Transverse colon (tissue), 4 donors: ENCODE measurements around the gene IL36RN. TPM values are rescaled to one million over a fixed set of nuclear protein-coding genes. Genes with fewer than 3 reads are reported as not detected.

ENCODE experiments used
- DNase-seq: peaks from one replicate; pipeline ENCODE4 v3.0.0-alpha.2; 2019
- H3K27ac ChIP-seq, 4 donors: fragments of 200-600 bp; sonication (generic); 2 replicates each; pipeline ENCODE4 v1.5.1; 2016 to 2018; ENCODE audit warnings: inconsistent platforms in 4 of 4
- H3K27me3 ChIP-seq: fragments of 200-600 bp; sonication (generic); 2 replicates; pipeline ENCODE4 v1.5.1; 2017; ENCODE audit warnings: inconsistent platforms
- H3K36me3 ChIP-seq, 4 donors: fragments of 200-600 bp; sonication (generic); 2 replicates each; pipeline ENCODE4 v1.5.1; 2017 to 2019; ENCODE audit warnings: inconsistent platforms in 4 of 4
- H3K4me1 ChIP-seq, 4 donors: fragments of 200-600 bp; sonication (generic); 2 replicates each; pipeline ENCODE4 v1.5.1; 2017 to 2020; ENCODE audit warnings: inconsistent platforms in 4 of 4
- H3K4me3 ChIP-seq, 4 donors: fragments of 200-600 bp; sonication (generic); 1 replicate in 1 of 4; 2 replicates in 3 of 4; pipeline versions ENCODE4 v1.5.1 to v1.6.1; 2017 to 2019; ENCODE audit warnings: inconsistent platforms in 4 of 4
- H3K9me3 ChIP-seq, 2 donors: fragments of 200-600 bp; sonication (generic); 2 replicates each; pipeline ENCODE4 v1.5.1; 2017 to 2019; ENCODE audit warnings: inconsistent platforms in 2 of 2
- CTCF ChIP-seq, 5 experiments: fragments of 200-600 bp in 3 of 5; fragments of 450-650 bp in 2 of 5; sonication (generic) in 3 of 5; IDR thresholded peaks; 1 replicate in 2 of 5; 2 replicates in 3 of 5; pipeline ENCODE4 v1.5.1; 2016 to 2017; ENCODE audit warnings: antibody characterized with exemption in 5 of 5, inconsistent platforms in 3 of 5, mild to moderate bottlenecking in 2 of 5, moderate library complexity in 1 of 5
- EP300 ChIP-seq: sonication (generic); formaldehyde crosslinking; IDR thresholded peaks from one replicate; pipeline ENCODE4 v1.6.1; 2017; ENCODE audit warnings: antibody characterized with exemption, low read depth
- POLR2A ChIP-seq: fragments of 450-650 bp; IDR thresholded peaks from one replicate; pipeline ENCODE4 v1.6.1; 2016; ENCODE audit warnings: antibody characterized with exemption, mild to moderate bottlenecking, moderate library complexity
- POLR2AphosphoS5 ChIP-seq, 3 donors: sonication (generic); formaldehyde crosslinking; IDR thresholded peaks; one replicate each; pipeline ENCODE4 v1.6.1; 2016; ENCODE audit warnings: antibody characterized with exemption in 3 of 3
- WGBS, 2 donors: methylation state at CpG; one replicate each; pipeline ENCODE4 v1.1.5; 2018; ENCODE audit warnings: low coverage in 1 of 2; 5-methylcytosine and 5-hydroxymethylcytosine counted together
- in situ Hi-C, 4 donors: fragments of 200-750 bp; cut with MboI; loops; one replicate each; pipeline versions ENCODE4 v1.15.0 to v1.15.1; 2017; ENCODE audit warnings: low sequenced_read_pairs in 3 of 4, low pct_ligation_motif_present in 1 of 4, low pct_unique_long_range_greater_than_20kb in 1 of 4
- intact Hi-C: fragments of 100-400 bp; cut with DNase I; formaldehyde crosslinking; loops from one replicate; pipeline ENCODE4 v1.15.1; 2023; ENCODE audit warnings: low total_unique reads
- total RNA-seq, 4 donors: library from RNA; depleted of rRNA; stranded (reverse); fragments of >200 nt; gene quantifications; one replicate each; pipeline ENCODE4 v1.1.0, GENCODE V29; 2016

The IL36RN gene
- total RNA-seq, 4 donors from 2014 or later, result not detected

- intact Hi-C loops (no loop called here), in situ Hi-C loops (no loop called here)
- no peak for DNase-seq
- TF ChIP-seq CTCF (IDR thresholded peaks at IDR 0.05), result no peak
- no peak for TF ChIP-seq POLR2A
- no peak for TF ChIP-seq POLR2AphosphoS5 (IDR thresholded peaks at IDR 0.05)
- no peak for TF ChIP-seq EP300
- WGBS, 2 donors, result 50 to 54% methylated on average over 2 of the region's 2 CpGs
- Histone ChIP-seq H3K4me1 (no peaks in the 10 kb centered on the region), H3K27me3 (peaks cover 39% of the 10 kb centered on the region), H3K36me3 (no peaks in the 10 kb centered on the region), H3K4me3 (no peak overlapping the region), H3K9me3 (no peaks in the 10 kb centered on the region), H3K27ac (no peak overlapping the region)
Observed at GRCh38 chr2:113025737-113026136, 33.3 kb upstream of the IL36RN start.

- Histone ChIP-seq H3K4me3 (no peak overlapping the region), H3K27ac (no peak overlapping the region), H3K9me3 (no peaks in the 10 kb centered on the region), H3K4me1 (no peaks in the 10 kb centered on the region), H3K27me3 (peaks cover 36% of the 10 kb centered on the region), H3K36me3 (no peaks in the 10 kb centered on the region)
- in situ Hi-C loops (no loop called here), intact Hi-C loops (no loop called here)
- TF ChIP-seq POLR2A (no peak), POLR2AphosphoS5 (IDR thresholded peaks at IDR 0.05) (no peak), CTCF (IDR thresholded peaks at IDR 0.05) (no peak), EP300 (no peak)
- no peak for DNase-seq
- WGBS, 2 donors, result 71 to 75% methylated on average over 2 of the region's 2 CpGs
Observed at GRCh38 chr2:113027691-113028090, 31.3 kb upstream of the IL36RN start.

- no peak for DNase-seq
- intact Hi-C loops (no loop called here), in situ Hi-C loops (no loop called here)
- TF ChIP-seq POLR2AphosphoS5 (IDR thresholded peaks at IDR 0.05) (no peak), CTCF (IDR thresholded peaks at IDR 0.05) (no peak), POLR2A (no peak), EP300 (no peak)
- Histone ChIP-seq H3K27me3 (peaks cover 33% of the 10 kb centered on the region), H3K4me1 (no peaks in the 10 kb centered on the region), H3K36me3 (no peaks in the 10 kb centered on the region), H3K9me3 (no peaks in the 10 kb centered on the region), H3K27ac (no peak overlapping the region), H3K4me3 (no peak overlapping the region)
- WGBS, 2 donors, result 17% methylated on average over 1 of the region's 1 CpG; no CpG with 5 or more reads in 1 of the 2 donors
Observed at GRCh38 chr2:113028112-113028511, 30.9 kb upstream of the IL36RN start.

GRCh38 chr2:113032737-113033136 lies 26.3 kb upstream of the IL36RN start:
- Histone ChIP-seq H3K9me3 (no peaks in the 10 kb centered on the region), H3K36me3 (no peaks in the 10 kb centered on the region), H3K4me1 (no peaks in the 10 kb centered on the region), H3K27me3 (peaks cover 25% of the 10 kb centered on the region), H3K27ac (no peak overlapping the region), H3K4me3 (no peak overlapping the region)
- in situ Hi-C loops, result no loop called here
- WGBS, 2 donors, result 64 to 67% methylated on average over 1 of the region's 1 CpG
- TF ChIP-seq POLR2AphosphoS5 (IDR thresholded peaks at IDR 0.05) (no peak), CTCF (IDR thresholded peaks at IDR 0.05) (no peak), POLR2A (no peak), EP300 (no peak)
- intact Hi-C loops, result no loop called here
- DNase-seq, result no peak
